ENCODE measurements around the gene ZNF316.

The ZNF316 gene

GRCh38 chr7:6600093-6600492, 37.0 kb upstream of the ZNF316 start:
- Histone ChIP-seq H3K27me3 (replicated peaks; ENCODE audit: control insufficient read depth, insufficient read depth, low read length) (no peaks in the 10 kb centered on the region), H3K4me3 (replicated peaks; ENCODE audit: low read depth, low read length) (no peak overlapping the region), H3K36me3 (ENCODE audit: control insufficient read depth, insufficient read depth, low read length) (peaks cover 22% of the 10 kb centered on the region)
- no peak for DNase-seq (ENCODE audit: extremely low read depth, insufficient read length)
- no peak for TF ChIP-seq CTCF (IDR thresholded peaks at IDR 0.05; ENCODE audit: insufficient read depth, low read length, poor library complexity, severe bottlenecking)

- Histone ChIP-seq H3K27me3 (replicated peaks; ENCODE audit: control insufficient read depth, insufficient read depth, low read length) (no peaks in the 10 kb centered on the region), H3K4me3 (replicated peaks; ENCODE audit: low read depth, low read length) (no peak overlapping the region), H3K36me3 (ENCODE audit: control insufficient read depth, insufficient read depth, low read length) (peaks cover 16% of the 10 kb centered on the region)
- no peak for DNase-seq (ENCODE audit: extremely low read depth, insufficient read length)
- no peak for TF ChIP-seq CTCF (IDR thresholded peaks at IDR 0.05; ENCODE audit: insufficient read depth, low read length, poor library complexity, severe bottlenecking)
Observed at GRCh38 chr7:6604458-6604857, 32.7 kb upstream of the ZNF316 start.

GRCh38 chr7:6606866-6607583, 30.1 kb upstream of the ZNF316 start:
- TF ChIP-seq CTCF (IDR thresholded peaks at IDR 0.05; ENCODE audit: insufficient read depth, low read length, poor library complexity, severe bottlenecking), result no peak
- peaks cover 10% of the 10 kb centered on the region for H3K36me3 ChIP-seq (ENCODE audit: control insufficient read depth, insufficient read depth, low read length)
- DNase-seq (ENCODE audit: extremely low read depth, insufficient read length), result no peak
- H3K4me3 ChIP-seq (replicated peaks; ENCODE audit: low read depth, low read length), result no peak overlapping the region
- no peaks in the 10 kb centered on the region for H3K27me3 ChIP-seq (replicated peaks; ENCODE audit: control insufficient read depth, insufficient read depth, low read length)

GRCh38 chr7:6607651-6608051, 29.5 kb upstream of the ZNF316 start:
- DNase-seq (ENCODE audit: extremely low read depth, insufficient read length), result no peak
- no peaks in the 10 kb centered on the region for H3K27me3 ChIP-seq (replicated peaks; ENCODE audit: control insufficient read depth, insufficient read depth, low read length)
- no peak overlapping the region for H3K4me3 ChIP-seq (replicated peaks; ENCODE audit: low read depth, low read length)
- H3K36me3 ChIP-seq (ENCODE audit: control insufficient read depth, insufficient read depth, low read length), result peaks cover 7% of the 10 kb centered on the region
- no peak for TF ChIP-seq CTCF (IDR thresholded peaks at IDR 0.05; ENCODE audit: insufficient read depth, low read length, poor library complexity, severe bottlenecking)

GRCh38 chr7:6608081-6608480, 29.0 kb upstream of the ZNF316 start:
- peaks cover 7% of the 10 kb centered on the region for H3K36me3 ChIP-seq (ENCODE audit: control insufficient read depth, insufficient read depth, low read length)

More at GRCh38 chr7:6608081-6608480, 29.0 kb upstream of the ZNF316 start:
- no peaks in the 10 kb centered on the region for H3K27me3 ChIP-seq (replicated peaks; ENCODE audit: control insufficient read depth, insufficient read depth, low read length)
- H3K4me3 ChIP-seq (replicated peaks; ENCODE audit: low read depth, low read length), result no peak overlapping the region
- TF ChIP-seq CTCF (IDR thresholded peaks at IDR 0.05; ENCODE audit: insufficient read depth, low read length, poor library complexity, severe bottlenecking), result no peak
- DNase-seq (ENCODE audit: extremely low read depth, insufficient read length), result no peak

All from GM06990 (cell line).